BLaER1 treated with 17β-estradiol and CSF1 and Interleukin-3, amounts not matched to agents 10 nM and 100 nM (cell line): Measurements from ENCODE around the gene USP17L12.
"Not testable (repeated sequence)": the region's sequence is repeated elsewhere in the genome, so short reads cannot be mapped to it uniquely, and the experiment has no call there.

ENCODE experiments used
- H3K27ac ChIP-seq, 11 experiments: shearing (Covaris generic); formaldehyde crosslinking; 2 replicates each; pipeline ENCODE4 v1.8.1; 2022
- H3K27me3 ChIP-seq, 11 experiments: shearing (Covaris generic); formaldehyde crosslinking; 2 replicates each; pipeline ENCODE4 v1.8.1; 2022
- H3K36me3 ChIP-seq, 11 experiments: shearing (Covaris generic); formaldehyde crosslinking; 2 replicates each; pipeline ENCODE4 v1.8.1; 2022
- H3K4me1 ChIP-seq, 10 experiments: shearing (Covaris generic); formaldehyde crosslinking; 2 replicates each; pipeline ENCODE4 v1.8.1; 2022
- H3K4me2 ChIP-seq, 11 experiments: shearing (Covaris generic); formaldehyde crosslinking; 2 replicates each; pipeline ENCODE4 v1.8.1; 2022
- H3K4me3 ChIP-seq, 10 experiments: shearing (Covaris generic); formaldehyde crosslinking; 2 replicates each; pipeline ENCODE4 v1.8.1; 2022
- H3K9ac ChIP-seq, 11 experiments: shearing (Covaris generic); formaldehyde crosslinking; 2 replicates each; pipeline ENCODE4 v1.8.1; 2022
- H3K9me3 ChIP-seq, 11 experiments: shearing (Covaris generic); formaldehyde crosslinking; replicated peaks in 1 of 11; 2 replicates each; pipeline ENCODE4 v1.8.1; 2022
- H4K20me1 ChIP-seq, 11 experiments: shearing (Covaris generic); formaldehyde crosslinking; 2 replicates each; pipeline ENCODE4 v1.8.1; 2022

Gene USP17L12

GRCh38 chr4:9267319-9267718 is 47.4 kb downstream of the USP17L12 start, which contains the start of gene USP17L22:
Gene USP17L22 (plus strand): TSS chr4:9267619. CDS start chr4:9267619, 0 bp downstream.
- H4K20me1 ChIP-seq, H3K4me1 ChIP-seq, H3K27ac ChIP-seq, H3K4me3 ChIP-seq, H3K9me3 ChIP-seq, H3K36me3 ChIP-seq, H3K9ac ChIP-seq, H3K27me3 ChIP-seq, H3K4me2 ChIP-seq: not testable (repeated sequence)
